PFSK-1 (cell line): ENCODE results near the gene OR10D3.

Experiments
- FOXP2 ChIP-seq: optimal IDR thresholded peaks from 2 replicates; pipeline ENCODE3; 2011; ENCODE audit warnings: borderline replicate concordance, control low read depth, inconsistent platforms; ENCODE audit not compliant: insufficient read depth; ENCODE audit errors: extremely low read length, extremely low read depth
- POLR2AphosphoS5 ChIP-seq: IDR thresholded peaks from 2 replicates; pipeline ENCODE4 v1.6.1; 2012; ENCODE audit warnings: low read depth, mild to moderate bottlenecking, control low read depth, low read length, moderate library complexity
- SIN3A ChIP-seq: IDR thresholded peaks from 2 replicates; pipeline ENCODE4 v1.6.1; 2012; ENCODE audit warnings: mild to moderate bottlenecking, low read length, moderate library complexity, borderline replicate concordance; ENCODE audit not compliant: insufficient read depth
- TAF1 ChIP-seq: IDR thresholded peaks from 2 replicates; pipeline ENCODE4 v1.6.1; 2012; ENCODE audit warnings: low read length, control low read depth, borderline replicate concordance; ENCODE audit not compliant: insufficient read depth
- TF ChIP-seq, protein P1 (sequence below), 2 experiments: IDR thresholded peaks; 2 replicates each; pipeline versions ENCODE4 v1.6.1 to v1.8.0; 2011 to 2012; ENCODE audit warnings: low read depth in 2 of 2, low read length in 2 of 2, control low read depth in 1 of 2, inconsistent platforms in 1 of 2, mild to moderate bottlenecking in 1 of 2, moderate library complexity in 1 of 2; ENCODE audit not compliant: insufficient read depth in 1 of 2

DNA sequence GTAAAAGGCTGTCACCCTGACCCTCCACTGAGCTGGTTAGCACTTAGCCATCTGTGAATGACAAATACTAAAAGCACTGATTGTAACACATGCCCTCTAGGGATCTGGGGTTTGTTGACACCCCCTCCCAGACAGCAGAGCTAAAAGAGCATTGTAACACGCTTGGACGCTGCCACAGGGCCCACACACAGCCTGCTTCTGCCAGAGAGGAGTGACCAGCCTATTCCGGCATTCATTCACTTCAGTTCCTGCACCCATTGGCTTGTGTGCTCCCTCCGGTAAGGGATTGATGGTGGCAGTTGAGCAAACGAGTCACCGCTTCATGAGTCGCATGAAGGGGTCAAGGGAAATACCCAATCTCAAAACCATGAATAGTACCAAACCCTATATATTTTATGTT, 15.8 kb downstream of the OR10D3 start:
- TF ChIP-seq POLR2AphosphoS5 (no peak), SIN3A (no peak), TAF1 (no peak), FOXP2 (no peak)
- TF ChIP-seq, protein P1, sequence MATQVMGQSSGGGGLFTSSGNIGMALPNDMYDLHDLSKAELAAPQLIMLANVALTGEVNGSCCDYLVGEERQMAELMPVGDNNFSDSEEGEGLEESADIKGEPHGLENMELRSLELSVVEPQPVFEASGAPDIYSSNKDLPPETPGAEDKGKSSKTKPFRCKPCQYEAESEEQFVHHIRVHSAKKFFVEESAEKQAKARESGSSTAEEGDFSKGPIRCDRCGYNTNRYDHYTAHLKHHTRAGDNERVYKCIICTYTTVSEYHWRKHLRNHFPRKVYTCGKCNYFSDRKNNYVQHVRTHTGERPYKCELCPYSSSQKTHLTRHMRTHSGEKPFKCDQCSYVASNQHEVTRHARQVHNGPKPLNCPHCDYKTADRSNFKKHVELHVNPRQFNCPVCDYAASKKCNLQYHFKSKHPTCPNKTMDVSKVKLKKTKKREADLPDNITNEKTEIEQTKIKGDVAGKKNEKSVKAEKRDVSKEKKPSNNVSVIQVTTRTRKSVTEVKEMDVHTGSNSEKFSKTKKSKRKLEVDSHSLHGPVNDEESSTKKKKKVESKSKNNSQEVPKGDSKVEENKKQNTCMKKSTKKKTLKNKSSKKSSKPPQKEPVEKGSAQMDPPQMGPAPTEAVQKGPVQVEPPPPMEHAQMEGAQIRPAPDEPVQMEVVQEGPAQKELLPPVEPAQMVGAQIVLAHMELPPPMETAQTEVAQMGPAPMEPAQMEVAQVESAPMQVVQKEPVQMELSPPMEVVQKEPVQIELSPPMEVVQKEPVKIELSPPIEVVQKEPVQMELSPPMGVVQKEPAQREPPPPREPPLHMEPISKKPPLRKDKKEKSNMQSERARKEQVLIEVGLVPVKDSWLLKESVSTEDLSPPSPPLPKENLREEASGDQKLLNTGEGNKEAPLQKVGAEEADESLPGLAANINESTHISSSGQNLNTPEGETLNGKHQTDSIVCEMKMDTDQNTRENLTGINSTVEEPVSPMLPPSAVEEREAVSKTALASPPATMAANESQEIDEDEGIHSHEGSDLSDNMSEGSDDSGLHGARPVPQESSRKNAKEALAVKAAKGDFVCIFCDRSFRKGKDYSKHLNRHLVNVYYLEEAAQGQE (IDR thresholded peaks at IDR 0.05; ENCODE audit: insufficient read depth in 1 of 2, low read depth in 2 of 2, low read length in 2 of 2) = no peak
